Measurements from ENCODE around the gene AKT1. TPM values are rescaled to one million over a fixed set of nuclear protein-coding genes. Genes with fewer than 3 reads are reported as not detected.

AKT1 gene
- polyA plus RNA-seq, 1 experiment = 226 TPM

GRCh38 chr14:104741803-104742251, 53.7 kb downstream of the AKT1 start:
- no peak for DNase-seq (ENCODE audit: low read depth)
- Histone ChIP-seq H3K36me3 (ENCODE audit: control insufficient read depth, insufficient read depth, low read length) (no peaks in the 10 kb centered on the region; the same call in 1 of the 2 replicates), H3K27me3 (ENCODE audit: control insufficient read depth, insufficient read depth, low read length) (no peaks in the 10 kb centered on the region), H3K4me3 (ENCODE audit: low read depth, low read length) (no peak overlapping the region)
- CTCF ChIA-PET = interaction anchor here (0.6 kb wide), 1 partner anchor 64 kb away, joined by 3 read pairs; no protein-coding TSS in a partner anchor
- POLR2A ChIA-PET = no interaction called here
- TF ChIP-seq CTCF (IDR thresholded peaks at IDR 0.05; ENCODE audit: insufficient read depth, low read depth, low read length) = no peak

GRCh38 chr14:104741108-104741802, 54.3 kb downstream of the AKT1 start:
- Histone ChIP-seq H3K36me3 (ENCODE audit: control insufficient read depth, insufficient read depth, low read length) (no peaks in the 10 kb centered on the region; the same call in 1 of the 2 replicates), H3K27me3 (ENCODE audit: control insufficient read depth, insufficient read depth, low read length) (no peaks in the 10 kb centered on the region), H3K4me3 (ENCODE audit: low read depth, low read length) (no peak overlapping the region)
- no peak for TF ChIP-seq CTCF (IDR thresholded peaks at IDR 0.05; ENCODE audit: insufficient read depth, low read depth, low read length)
- ChIA-PET CTCF (interaction anchor here (0.6 kb wide), 1 partner anchor 64 kb away, joined by 3 read pairs; no protein-coding TSS in a partner anchor), POLR2A (no interaction called here)
- no peak for DNase-seq (ENCODE audit: low read depth)

- H3K27me3 ChIP-seq (ENCODE audit: control insufficient read depth, insufficient read depth, low read length) = no peaks in the 10 kb centered on the region
- H3K36me3 ChIP-seq (ENCODE audit: control insufficient read depth, insufficient read depth, low read length) = no peaks in the 10 kb centered on the region; the same call in 1 of the 2 replicates
- no peak overlapping the region for H3K4me3 ChIP-seq (ENCODE audit: low read depth, low read length)
- ChIA-PET POLR2A (no interaction called here), CTCF (interaction anchor here (0.7 to 1.1 kb wide), 2 partner anchors 13 to 29 kb away, joined by 3 to 4 read pairs; partner anchors contain the start of gene SIVA1)
- DNase-seq (ENCODE audit: low read depth) = no peak
- no peak for TF ChIP-seq CTCF (IDR thresholded peaks at IDR 0.05; ENCODE audit: insufficient read depth, low read depth, low read length)
These were observed 55.7 kb downstream of the AKT1 start for GRCh38 chr14:104739546-104740516.

- no peak for TF ChIP-seq CTCF (IDR thresholded peaks at IDR 0.05; ENCODE audit: insufficient read depth, low read depth, low read length)
- no peaks in the 10 kb centered on the region; the same call in 1 of the 2 replicates for H3K36me3 ChIP-seq (ENCODE audit: control insufficient read depth, insufficient read depth, low read length)
- no peak overlapping the region for H3K4me3 ChIP-seq (ENCODE audit: low read depth, low read length)
- POLR2A ChIA-PET = no interaction called here
- CTCF ChIA-PET = interaction anchor here (1.1 to 6.1 kb wide), 2 partner anchors 14 kb away, joined by 3 to 40 read pairs; partner anchors contain the start of genes ADSS1 and SIVA1
- no peak for DNase-seq (ENCODE audit: low read depth)
- H3K27me3 ChIP-seq (ENCODE audit: control insufficient read depth, insufficient read depth, low read length) = no peaks in the 10 kb centered on the region
These were observed 56.5 kb downstream of the AKT1 start for GRCh38 chr14:104739026-104739425.
